SK-N-SH treated with all-trans-retinoic acid at 6 μM for 48 hours (cell line): Measurements from ENCODE around the gene DNHD1.

Experiments used
- BACH2 ChIP-seq: fragments of 250-450 bp; sonication (Bioruptor Pico); IDR thresholded peaks from 2 replicates; pipeline ENCODE4 v1.9.0; 2021; ENCODE audit warnings: mild to moderate bottlenecking, borderline replicate concordance
- CSDC2 ChIP-seq: fragments of 250-450 bp; sonication (Bioruptor Pico); IDR thresholded peaks from 2 replicates; pipeline ENCODE4 v1.5.0; 2020; ENCODE audit warnings: mild to moderate bottlenecking, moderate library complexity
- CSRNP3 ChIP-seq: fragments of 250-450 bp; sonication (Bioruptor Pico); IDR thresholded peaks from 2 replicates; pipeline ENCODE4 v1.5.1; 2021; ENCODE audit warnings: mild to moderate bottlenecking, moderate library complexity
- GLIS3 ChIP-seq: fragments of 250-450 bp; sonication (Bioruptor Pico); IDR thresholded peaks from 2 replicates; pipeline ENCODE4 v1.5.0; 2020; ENCODE audit warnings: mild to moderate bottlenecking, moderate library complexity
- ISL1 ChIP-seq: fragments of 250-450 bp; sonication (Bioruptor Pico); IDR thresholded peaks from 2 replicates; pipeline ENCODE4 v2.1.2; 2022; ENCODE audit warnings: mild to moderate bottlenecking, moderate library complexity
- OSR1 ChIP-seq: fragments of 250-450 bp; sonication (Bioruptor Pico); IDR thresholded peaks from 2 replicates; pipeline ENCODE4 v1.8.0; 2022; ENCODE audit warnings: moderate library complexity, mild to moderate bottlenecking, inconsistent platforms
- SNAI2 ChIP-seq: fragments of 250-450 bp; sonication (Bioruptor Pico); IDR thresholded peaks from 2 replicates; pipeline ENCODE4 v1.5.0; 2020; ENCODE audit warnings: mild to moderate bottlenecking, moderate library complexity
- TCF4 ChIP-seq: fragments of 250-450 bp; sonication (Bioruptor Pico); IDR thresholded peaks from 2 replicates; pipeline ENCODE4 v1.8.0; 2021; ENCODE audit warnings: mild to moderate bottlenecking, moderate library complexity, borderline replicate concordance
- ZFP3 ChIP-seq: fragments of 250-450 bp; sonication (Bioruptor Pico); IDR thresholded peaks from 2 replicates; pipeline ENCODE4 v1.5.0; 2020; ENCODE audit warnings: mild to moderate bottlenecking, moderate library complexity
- ZFP30 ChIP-seq: fragments of 450-650 bp; formaldehyde crosslinking; IDR thresholded peaks from 2 replicates; pipeline ENCODE4 v1.5.0; 2022; ENCODE audit warnings: mild to moderate bottlenecking, moderate library complexity
- ZNF70 ChIP-seq: fragments of 450-650 bp; formaldehyde crosslinking; IDR thresholded peaks from 2 replicates; pipeline ENCODE4 v1.5.0; 2020; ENCODE audit warnings: mild to moderate bottlenecking, moderate library complexity
- TF ChIP-seq, protein P1 (sequence below): fragments of 250-450 bp; sonication (Bioruptor Pico); IDR thresholded peaks from 2 replicates; pipeline ENCODE4 v1.5.1; 2020; ENCODE audit warnings: low read depth, mild to moderate bottlenecking, moderate library complexity

GRCh38 chr11:6488821-6489220 is 8.3 kb upstream of the DNHD1 start:
- no peak for TF ChIP-seq CSRNP3 (CRISPR knock-in tag)
- TF ChIP-seq ISL1 (CRISPR knock-in tag): no peak
- TF ChIP-seq CSDC2 (CRISPR knock-in tag): no peak
- no peak for TF ChIP-seq GLIS3 (CRISPR knock-in tag)
- TF ChIP-seq ZNF70 (CRISPR knock-in tag): no peak
- no peak for TF ChIP-seq SNAI2 (CRISPR knock-in tag)
- no peak for TF ChIP-seq OSR1 (CRISPR knock-in tag)
- TF ChIP-seq ZFP3 (CRISPR knock-in tag): no peak
- no peak for TF ChIP-seq TCF4 (CRISPR knock-in tag)
- TF ChIP-seq, protein P1, sequence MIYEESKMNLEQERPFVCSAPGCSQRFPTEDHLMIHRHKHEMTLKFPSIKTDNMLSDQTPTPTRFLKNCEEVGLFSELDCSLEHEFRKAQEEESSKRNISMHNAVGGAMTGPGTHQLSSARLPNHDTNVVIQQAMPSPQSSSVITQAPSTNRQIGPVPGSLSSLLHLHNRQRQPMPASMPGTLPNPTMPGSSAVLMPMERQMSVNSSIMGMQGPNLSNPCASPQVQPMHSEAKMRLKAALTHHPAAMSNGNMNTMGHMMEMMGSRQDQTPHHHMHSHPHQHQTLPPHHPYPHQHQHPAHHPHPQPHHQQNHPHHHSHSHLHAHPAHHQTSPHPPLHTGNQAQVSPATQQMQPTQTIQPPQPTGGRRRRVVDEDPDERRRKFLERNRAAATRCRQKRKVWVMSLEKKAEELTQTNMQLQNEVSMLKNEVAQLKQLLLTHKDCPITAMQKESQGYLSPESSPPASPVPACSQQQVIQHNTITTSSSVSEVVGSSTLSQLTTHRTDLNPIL (CRISPR knock-in tag): no peak
- no peak for TF ChIP-seq BACH2 (CRISPR knock-in tag)
- TF ChIP-seq ZFP30: no peak
